Body of pancreas (tissue), 4 donors: Measurements from ENCODE around the gene ATF6. TPM values are rescaled to one million over a fixed set of nuclear protein-coding genes. Genes with fewer than 3 reads are reported as not detected.
"Not testable (repeated sequence)": the region's sequence is repeated elsewhere in the genome, so short reads cannot be mapped to it uniquely, and the experiment has no call there.

Experiments
- ATAC-seq: fragments of 150-250 bp; one replicate; pipeline ENCODE4 v1.9.1; 2016
- DNase-seq, 4 donors: peaks; one replicate each; pipeline ENCODE4 v3.0.0-alpha.2; 2019
- H3K27ac ChIP-seq, 4 donors: fragments of 200-600 bp; sonication (generic); 1 replicate in 3 of 4; 2 replicates in 1 of 4; pipeline versions ENCODE4 v1.5.1 to v1.6.1; 2016 to 2019; ENCODE audit warnings: mild to moderate bottlenecking in 1 of 4, mixed read lengths in 1 of 4, moderate library complexity in 1 of 4
- H3K27me3 ChIP-seq, 2 donors: fragments of 200-600 bp; sonication (generic); one replicate each; pipeline ENCODE4 v1.6.0; 2016; ENCODE audit warnings: mild to moderate bottlenecking in 1 of 2
- H3K36me3 ChIP-seq, 2 donors: fragments of 200-600 bp; sonication (generic); replicated peaks in 1 of 2; 2 replicates each; pipeline ENCODE4 v1.5.1; 2016; ENCODE audit warnings: low read depth in 2 of 2; ENCODE audit not compliant: insufficient read depth in 1 of 2
- H3K4me1 ChIP-seq: fragments of 200-600 bp; sonication (generic); one replicate; pipeline ENCODE4 v1.6.0; 2016
- H3K4me3 ChIP-seq, 2 donors: fragments of 200-600 bp; sonication (generic); 1 replicate in 1 of 2; 2 replicates in 1 of 2; pipeline ENCODE4 v1.5.1; 2016 to 2019
- H3K9me3 ChIP-seq, 3 donors: fragments of 200-600 bp; sonication (generic); 1 replicate in 2 of 3; 2 replicates in 1 of 3; pipeline ENCODE4 v1.5.1; 2016
- CTCF ChIP-seq, 7 experiments: fragments of 450-650 bp in 4 of 7; fragments of 200-600 bp in 3 of 7; sonication (generic) in 3 of 7; IDR thresholded peaks; one replicate each; pipeline ENCODE4 v1.5.1; 2016 to 2019; ENCODE audit warnings: antibody characterized with exemption in 7 of 7
- POLR2A ChIP-seq, 3 donors: fragments of 450-650 bp; IDR thresholded peaks; one replicate each; pipeline ENCODE4 v1.6.1; 2016; ENCODE audit warnings: antibody characterized with exemption in 3 of 3, mild to moderate bottlenecking in 2 of 3
- WGBS, 2 donors: methylation state at CpG; one replicate each; pipeline ENCODE4 v1.1.5; 2017; 5-methylcytosine and 5-hydroxymethylcytosine counted together
- intact Hi-C: fragments of 100-400 bp; cut with DNase I; formaldehyde crosslinking; loops from one replicate; pipeline ENCODE4 v1.15.1; 2023
- total RNA-seq, 2 donors: library from RNA; depleted of rRNA; stranded (reverse); fragments of >200 nt; gene quantifications; one replicate each; pipeline ENCODE4 v1.1.0, GENCODE V29; 2016

ATF6 gene
- total RNA-seq, 2 donors from 2014 or later: 12.5 to 16.3 TPM

GRCh38 chr1:161763522-161764098, 2.5 kb upstream of the ATF6 start:
- intact Hi-C loops: no loop called here
- H3K36me3 ChIP-seq: no peaks in the 10 kb centered on the region
- no peaks in the 10 kb centered on the region for H3K27me3 ChIP-seq
- TF ChIP-seq CTCF (IDR thresholded peaks at IDR 0.05): peak in 6 of 7 experiments; percentile 19 to 45 (median 38)
- TF ChIP-seq POLR2A (IDR thresholded peaks at IDR 0.05): no peak
- ATAC-seq (no peak), DNase-seq (peak in 3 of 4 donors; percentile 28 to 46 (median 41))
- 61 to 66% methylated on average over 7 of the region's 7 CpGs for WGBS, 2 donors
- H3K9me3 ChIP-seq: no peaks in the 10 kb centered on the region
- H3K27ac ChIP-seq: no peak overlapping the region
- no peak overlapping the region for H3K4me3 ChIP-seq
- H3K4me1 ChIP-seq: peaks cover 28% of the 10 kb centered on the region

- H3K9me3 ChIP-seq: no peaks in the 10 kb centered on the region
- intact Hi-C loops: no loop called here
- no peak overlapping the region for H3K4me3 ChIP-seq
- DNase-seq (no peak), ATAC-seq (no peak)
- TF ChIP-seq CTCF (IDR thresholded peaks at IDR 0.05) (no peak), POLR2A (IDR thresholded peaks at IDR 0.05) (no peak)
- no peak overlapping the region for H3K27ac ChIP-seq
- H3K4me1 ChIP-seq: peaks cover 59% of the 10 kb centered on the region
- WGBS, 2 donors: 92 to 95% methylated on average over 5 of the region's 5 CpGs
- H3K36me3 ChIP-seq: no peaks in the 10 kb centered on the region
- no peaks in the 10 kb centered on the region for H3K27me3 ChIP-seq
These were observed 2.3 kb downstream of the ATF6 start for GRCh38 chr1:161768461-161768860.

GRCh38 chr1:161768986-161769672, 3.0 kb downstream of the ATF6 start:
- Histone ChIP-seq H3K36me3 (no peaks in the 10 kb centered on the region), H3K4me1 (peaks cover 55% of the 10 kb centered on the region), H3K9me3 (no peaks in the 10 kb centered on the region), H3K27ac (no peak overlapping the region), H3K4me3 (no peak overlapping the region), H3K27me3 (no peaks in the 10 kb centered on the region)
- ATAC-seq (no peak), DNase-seq (no peak)
- no peak for TF ChIP-seq CTCF (IDR thresholded peaks at IDR 0.05)
- no peak for TF ChIP-seq POLR2A (IDR thresholded peaks at IDR 0.05)
- intact Hi-C loops: no loop called here

- DNase-seq, H3K9me3 ChIP-seq, H3K36me3 ChIP-seq, H3K27me3 ChIP-seq, ATAC-seq, intact Hi-C loops, H3K27ac ChIP-seq, H3K4me3 ChIP-seq: not testable (repeated sequence)
- WGBS, 2 donors: 88 to 93% methylated on average over 4 to 5 of the region's 5 CpGs
- peaks cover 54% of the 10 kb centered on the region for H3K4me1 ChIP-seq
These were observed 3.5 kb downstream of the ATF6 start for GRCh38 chr1:161769673-161770045.

- Histone ChIP-seq H3K4me3 (no peak overlapping the region), H3K27ac (no peak overlapping the region), H3K4me1 (peaks cover 50% of the 10 kb centered on the region), H3K27me3 (no peaks in the 10 kb centered on the region), H3K9me3 (no peaks in the 10 kb centered on the region), H3K36me3 (no peaks in the 10 kb centered on the region)
- intact Hi-C loops: no loop called here
- TF ChIP-seq POLR2A (IDR thresholded peaks at IDR 0.05) (no peak), CTCF (IDR thresholded peaks at IDR 0.05) (no peak)
- WGBS, 2 donors: 90 to 93% methylated on average over 3 of the region's 3 CpGs
- DNase-seq (no peak), ATAC-seq (no peak)
These were observed 4.1 kb downstream of the ATF6 start for GRCh38 chr1:161770250-161770649.
